Astrocyte (in vitro differentiated cells and primary cell): Measurements from ENCODE around the gene MATCAP1. TPM values are rescaled to one million over a fixed set of nuclear protein-coding genes. Genes with fewer than 3 reads are reported as not detected.
A peak's percentile ranks its signal among the peaks of the same experiment; 100 is the strongest.

Experiments
- DNase-seq: peaks from one replicate; pipeline ENCODE4 v3.0.0-alpha.2; 2010; ENCODE audit warnings: low read depth
- FAIRE-seq: peaks from 2 replicates; lab custom pipeline; 2011; peaks lifted over from hg19 to GRCh38; lab: Jason Lieb, UNC
- H2AFZ ChIP-seq: 2 replicates; pipeline ENCODE4 v1.6.0; 2012; ENCODE audit warnings: low read depth, low read length, inconsistent platforms
- H3K27ac ChIP-seq: 2 replicates; pipeline ENCODE4 v1.5.1; 2011; ENCODE audit warnings: low read depth, low read length, inconsistent platforms
- H3K27me3 ChIP-seq: 2 replicates; pipeline ENCODE4 v1.6.0; 2011; ENCODE audit warnings: low read length, inconsistent platforms; ENCODE audit not compliant: insufficient read depth
- H3K36me3 ChIP-seq: 2 replicates; pipeline ENCODE4 v1.5.1; 2011; ENCODE audit warnings: low read length, inconsistent platforms; ENCODE audit not compliant: insufficient read depth
- H3K4me1 ChIP-seq: 2 replicates; pipeline ENCODE4 v1.5.1; 2011; ENCODE audit warnings: low read length, inconsistent platforms; ENCODE audit not compliant: insufficient read depth
- H3K4me2 ChIP-seq: 2 replicates; pipeline ENCODE4 v1.6.0; 2012; ENCODE audit warnings: low read length, inconsistent platforms
- H3K4me3 ChIP-seq: 2 replicates; pipeline ENCODE4 v1.5.1; 2011; ENCODE audit warnings: low read depth, mild to moderate bottlenecking, low read length, inconsistent platforms; ENCODE audit not compliant: insufficient read depth
- H3K79me2 ChIP-seq: 2 replicates; pipeline ENCODE4 v1.6.0; 2012; ENCODE audit warnings: mild to moderate bottlenecking, low read length, inconsistent platforms; ENCODE audit not compliant: insufficient read depth
- H3K9ac ChIP-seq: 2 replicates; pipeline ENCODE4 v1.6.0; 2012; ENCODE audit warnings: mild to moderate bottlenecking, low read length, inconsistent platforms
- H3K9me3 ChIP-seq: 2 replicates; pipeline ENCODE4 v1.5.1; 2012; ENCODE audit warnings: low read depth, mild to moderate bottlenecking, low read length, inconsistent platforms; ENCODE audit not compliant: insufficient read depth
- H4K20me1 ChIP-seq: 2 replicates; pipeline ENCODE4 v1.6.0; 2012; ENCODE audit warnings: low read length, inconsistent platforms; ENCODE audit not compliant: insufficient read depth
- H3K27ac Mint-ChIP-seq: one replicate; pipeline ENCODE4 v1.8.0; 2021; ENCODE audit warnings: mild to moderate bottlenecking, mixed read lengths; ENCODE audit not compliant: unreplicated experiment
- H3K27me3 Mint-ChIP-seq: one replicate; pipeline ENCODE4 v1.8.0; 2021; ENCODE audit warnings: low read depth, mixed read lengths; ENCODE audit not compliant: unreplicated experiment
- H3K36me3 Mint-ChIP-seq: one replicate; pipeline ENCODE4 v1.8.0; 2021; ENCODE audit warnings: low read depth, mixed read lengths; ENCODE audit not compliant: unreplicated experiment
- H3K4me1 Mint-ChIP-seq: one replicate; pipeline ENCODE4 v1.8.0; 2021; ENCODE audit warnings: low read depth, mixed read lengths; ENCODE audit not compliant: unreplicated experiment
- H3K4me3 Mint-ChIP-seq: one replicate; pipeline ENCODE4 v1.8.0; 2021; ENCODE audit warnings: mild to moderate bottlenecking, moderate library complexity, mixed read lengths; ENCODE audit not compliant: unreplicated experiment
- H3K9me3 Mint-ChIP-seq: one replicate; pipeline ENCODE4 v1.8.0; 2021; ENCODE audit warnings: mild to moderate bottlenecking, mixed read lengths; ENCODE audit not compliant: unreplicated experiment
- EZH2 ChIP-seq: IDR thresholded peaks from 2 replicates; pipeline ENCODE4 v1.6.1; 2012; ENCODE audit warnings: mild to moderate bottlenecking, low read length, inconsistent platforms; ENCODE audit not compliant: insufficient read depth
- total RNA-seq: library from RNA; stranded (reverse); gene quantifications from 2 replicates; pipeline ENCODE4 v1.2.1, GENCODE V29; 2021
- TF ChIP-seq, protein P1 (sequence below): IDR thresholded peaks from 2 replicates; pipeline ENCODE4 v1.5.1; 2011; ENCODE audit warnings: low read depth, mild to moderate bottlenecking, inconsistent platforms, low read length, moderate library complexity; ENCODE audit not compliant: insufficient read depth

MATCAP1 gene
- total RNA-seq, 1 donor from 2014 or later: 26.1 TPM

DNA sequence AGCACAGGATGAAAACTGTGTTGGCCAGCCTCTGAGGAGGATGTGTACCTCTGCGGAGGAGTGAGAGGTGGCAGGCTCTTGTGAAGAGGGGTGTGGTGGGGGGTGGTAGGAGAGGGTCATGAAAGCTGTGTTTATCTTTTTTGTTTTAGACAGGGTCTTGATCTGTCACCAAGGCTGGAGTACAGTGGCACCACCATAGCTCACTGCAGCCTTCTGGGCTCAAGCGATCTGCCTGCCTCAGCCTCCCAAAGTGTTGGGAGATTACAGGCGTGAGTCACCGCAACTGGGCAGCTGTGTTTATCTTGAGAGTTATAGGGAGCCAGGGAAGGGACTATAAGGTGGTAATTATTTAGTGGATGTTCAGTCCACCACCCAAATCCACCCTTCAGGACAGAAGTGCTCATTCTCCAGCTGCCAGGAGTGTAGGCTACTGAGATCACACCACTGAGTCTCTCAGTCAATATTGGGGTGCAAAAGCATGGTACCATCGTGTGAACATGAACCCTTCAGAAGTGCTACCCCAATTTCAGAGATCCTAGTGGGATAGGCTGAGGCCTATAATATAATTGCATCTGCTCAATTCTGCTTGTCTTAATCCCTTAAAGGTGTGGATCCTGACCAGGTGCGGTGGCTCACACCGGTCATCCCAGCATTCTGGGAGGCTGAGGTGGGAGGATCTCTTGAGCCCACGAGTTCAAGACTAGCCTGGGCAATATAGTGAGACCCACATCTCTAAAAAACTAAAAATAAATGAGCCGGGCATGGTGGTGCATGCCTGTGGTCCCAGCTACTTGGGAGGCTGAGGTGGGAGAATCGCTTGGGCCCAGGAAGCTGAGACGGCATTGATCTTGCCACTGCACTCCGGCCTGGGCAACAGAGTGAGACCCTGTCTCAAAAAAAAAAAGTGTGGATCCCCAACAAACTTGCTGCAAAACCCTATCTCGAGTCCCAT lies 7.0 kb upstream of the MATCAP1 start:
- no peak overlapping the region for H3K27ac Mint-ChIP-seq
- peaks cover 18% of the 10 kb centered on the region for H3K36me3 ChIP-seq
- no peaks in the 10 kb centered on the region for H3K27me3 Mint-ChIP-seq

DNA sequence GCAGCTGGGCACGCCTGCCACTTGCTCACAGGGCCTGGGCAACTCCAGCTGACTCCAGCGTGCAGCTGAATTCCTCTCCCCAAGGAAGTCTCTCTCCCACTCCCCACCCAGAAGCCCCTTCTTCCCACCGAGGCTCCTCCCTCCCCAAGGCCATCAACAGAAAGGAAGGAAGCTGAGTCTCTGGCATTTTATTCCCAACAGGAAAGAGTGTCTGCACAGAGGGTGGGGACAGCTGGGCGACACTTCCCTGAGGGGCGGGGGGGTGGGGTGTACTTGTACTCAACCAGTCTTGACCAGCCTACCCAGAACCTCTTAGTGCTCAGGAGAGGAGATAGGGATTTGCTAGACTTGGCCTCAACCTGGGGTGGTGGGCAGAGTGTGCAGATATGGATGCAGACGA lies 6.3 kb upstream of the MATCAP1 start, which contains the start of gene EXOC3L1:
Gene EXOC3L1 (minus strand): TSS at position 96 of the 400 bp plus-strand sequence. CDS start 460 bp downstream, outside the sequence.
- Mint-ChIP-seq H3K27ac (peak within 1 kb of the TSS; percentile 53), H3K4me3 (no peak within 1 kb of the TSS), H3K4me1 (peaks cover 27% of the 10 kb centered on the region), H3K27me3 (no peaks in the 10 kb centered on the region), H3K9me3 (no peaks in the 10 kb centered on the region), H3K36me3 (peaks cover 9% of the 10 kb centered on the region)
- TF ChIP-seq, protein P1, sequence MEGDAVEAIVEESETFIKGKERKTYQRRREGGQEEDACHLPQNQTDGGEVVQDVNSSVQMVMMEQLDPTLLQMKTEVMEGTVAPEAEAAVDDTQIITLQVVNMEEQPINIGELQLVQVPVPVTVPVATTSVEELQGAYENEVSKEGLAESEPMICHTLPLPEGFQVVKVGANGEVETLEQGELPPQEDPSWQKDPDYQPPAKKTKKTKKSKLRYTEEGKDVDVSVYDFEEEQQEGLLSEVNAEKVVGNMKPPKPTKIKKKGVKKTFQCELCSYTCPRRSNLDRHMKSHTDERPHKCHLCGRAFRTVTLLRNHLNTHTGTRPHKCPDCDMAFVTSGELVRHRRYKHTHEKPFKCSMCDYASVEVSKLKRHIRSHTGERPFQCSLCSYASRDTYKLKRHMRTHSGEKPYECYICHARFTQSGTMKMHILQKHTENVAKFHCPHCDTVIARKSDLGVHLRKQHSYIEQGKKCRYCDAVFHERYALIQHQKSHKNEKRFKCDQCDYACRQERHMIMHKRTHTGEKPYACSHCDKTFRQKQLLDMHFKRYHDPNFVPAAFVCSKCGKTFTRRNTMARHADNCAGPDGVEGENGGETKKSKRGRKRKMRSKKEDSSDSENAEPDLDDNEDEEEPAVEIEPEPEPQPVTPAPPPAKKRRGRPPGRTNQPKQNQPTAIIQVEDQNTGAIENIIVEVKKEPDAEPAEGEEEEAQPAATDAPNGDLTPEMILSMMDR: no peak
- no peak for TF ChIP-seq EZH2
- DNase-seq (no peak), FAIRE-seq (no peak)
- H3K9ac ChIP-seq: no peak within 1 kb of the TSS
- peaks cover 30% of the 10 kb centered on the region for H3K79me2 ChIP-seq
- H4K20me1 ChIP-seq: peaks cover 40% of the 10 kb centered on the region
- no peaks in the 10 kb centered on the region for H3K9me3 ChIP-seq
- H3K4me2 ChIP-seq: no peak within 1 kb of the TSS
- no peak within 1 kb of the TSS for H2AFZ ChIP-seq
- peaks cover 17% of the 10 kb centered on the region for H3K4me1 ChIP-seq
- no peak within 1 kb of the TSS for H3K4me3 ChIP-seq
- peaks cover 12% of the 10 kb centered on the region for H3K36me3 ChIP-seq
- no peak within 1 kb of the TSS for H3K27ac ChIP-seq
- no peaks in the 10 kb centered on the region for H3K27me3 ChIP-seq

More for the DNA sequence above, 7.0 kb upstream of the MATCAP1 start:
- H4K20me1 ChIP-seq: peaks cover 40% of the 10 kb centered on the region
- peak overlapping the region; percentile 93 for H3K4me3 Mint-ChIP-seq
- FAIRE-seq (no peak), DNase-seq (no peak)
- peaks cover 15% of the 10 kb centered on the region for H3K36me3 Mint-ChIP-seq
- no peak overlapping the region for H3K27ac ChIP-seq
- peaks cover 36% of the 10 kb centered on the region for H3K79me2 ChIP-seq
- peaks cover 15% of the 10 kb centered on the region for H3K4me1 ChIP-seq
- no peaks in the 10 kb centered on the region for H3K27me3 ChIP-seq
- no peaks in the 10 kb centered on the region for H3K9me3 Mint-ChIP-seq
- H3K4me3 ChIP-seq: no peak overlapping the region
- no peak overlapping the region for H2AFZ ChIP-seq
- peaks cover 21% of the 10 kb centered on the region for H3K4me1 Mint-ChIP-seq
- no peaks in the 10 kb centered on the region for H3K9me3 ChIP-seq
- no peak overlapping the region for H3K9ac ChIP-seq
- H3K4me2 ChIP-seq: no peak overlapping the region
- TF ChIP-seq, protein P1: no peak
- TF ChIP-seq EZH2: no peak
